IMR-90 (cell line): Measurements from ENCODE around the gene GADD45GIP1. TPM values are rescaled to one million over a fixed set of nuclear protein-coding genes. Genes with fewer than 3 reads are reported as not detected.

Experiments
- CEBPB ChIP-seq: IDR thresholded peaks from 2 replicates; pipeline ENCODE4 v1.6.1; 2012; ENCODE audit warnings: low read depth, low read length, improper control_type of control experiment
- polyA plus RNA-seq, 3 experiments: library from polyadenylated mRNA; depleted of rRNA; stranded (reverse); fragments of >200 nt; gene quantifications; 2 replicates each; pipeline ENCODE4 v1.2.3, GENCODE V29; 2012; ENCODE audit warnings: low replicate concordance in 1 of 3
- total RNA-seq: library from RNA; depleted of rRNA; stranded (reverse); fragments of >200 nt; gene quantifications from 2 replicates; pipeline ENCODE4 v1.2.3, GENCODE V29; 2012
- TF ChIP-seq, protein P1 (sequence below): conservative IDR thresholded peaks from 2 replicates; pipeline ENCODE4 v1.5.1; 2012; ENCODE audit warnings: mild to moderate bottlenecking, low read depth, low read length, improper control_type of control experiment

Gene GADD45GIP1
- total and polyA plus RNA-seq, 2 of the 4 experiments (the other 2 are of a cell fraction) = 13.3 to 42.4 TPM

GRCh38 chr19:12947702-12948611 lies 9.1 kb downstream of the GADD45GIP1 start (continued):
- TF ChIP-seq, protein P1, sequence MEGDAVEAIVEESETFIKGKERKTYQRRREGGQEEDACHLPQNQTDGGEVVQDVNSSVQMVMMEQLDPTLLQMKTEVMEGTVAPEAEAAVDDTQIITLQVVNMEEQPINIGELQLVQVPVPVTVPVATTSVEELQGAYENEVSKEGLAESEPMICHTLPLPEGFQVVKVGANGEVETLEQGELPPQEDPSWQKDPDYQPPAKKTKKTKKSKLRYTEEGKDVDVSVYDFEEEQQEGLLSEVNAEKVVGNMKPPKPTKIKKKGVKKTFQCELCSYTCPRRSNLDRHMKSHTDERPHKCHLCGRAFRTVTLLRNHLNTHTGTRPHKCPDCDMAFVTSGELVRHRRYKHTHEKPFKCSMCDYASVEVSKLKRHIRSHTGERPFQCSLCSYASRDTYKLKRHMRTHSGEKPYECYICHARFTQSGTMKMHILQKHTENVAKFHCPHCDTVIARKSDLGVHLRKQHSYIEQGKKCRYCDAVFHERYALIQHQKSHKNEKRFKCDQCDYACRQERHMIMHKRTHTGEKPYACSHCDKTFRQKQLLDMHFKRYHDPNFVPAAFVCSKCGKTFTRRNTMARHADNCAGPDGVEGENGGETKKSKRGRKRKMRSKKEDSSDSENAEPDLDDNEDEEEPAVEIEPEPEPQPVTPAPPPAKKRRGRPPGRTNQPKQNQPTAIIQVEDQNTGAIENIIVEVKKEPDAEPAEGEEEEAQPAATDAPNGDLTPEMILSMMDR = no peak
- TF ChIP-seq CEBPB = no peak
